Trophoblast cell (in vitro differentiated cells and primary cell): Measurements from ENCODE around the gene VSTM2B.

Experiments
- DNase-seq, 2 donors: peaks; one replicate each; pipeline ENCODE4 v3.0.0-alpha.2; 2016
- H2AFZ ChIP-seq: 2 replicates; pipeline ENCODE4 v1.6.1; 2013; ENCODE audit warnings: low read length, moderate library complexity, mild to moderate bottlenecking; ENCODE audit not compliant: insufficient read depth, poor library complexity
- H2AK5ac ChIP-seq: 2 replicates; pipeline ENCODE4 v1.6.1; 2013; ENCODE audit warnings: mild to moderate bottlenecking, low read length
- H2BK120ac ChIP-seq: 2 replicates; pipeline ENCODE4 v1.6.1; 2013; ENCODE audit warnings: low read length, mild to moderate bottlenecking, moderate library complexity; ENCODE audit not compliant: insufficient read depth, poor library complexity
- H2BK12ac ChIP-seq: 2 replicates; pipeline ENCODE4 v1.6.1; 2013; ENCODE audit warnings: mild to moderate bottlenecking, low read length, moderate library complexity
- H2BK5ac ChIP-seq: 2 replicates; pipeline ENCODE4 v1.6.1; 2013; ENCODE audit warnings: low read length, low read depth, moderate library complexity, mild to moderate bottlenecking; ENCODE audit not compliant: poor library complexity
- H3K14ac ChIP-seq: 2 replicates; pipeline ENCODE4 v1.6.1; 2013; ENCODE audit warnings: mild to moderate bottlenecking, low read length
- H3K18ac ChIP-seq: 2 replicates; pipeline ENCODE4 v1.6.1; 2013; ENCODE audit warnings: mild to moderate bottlenecking, low read length
- H3K23ac ChIP-seq: 2 replicates; pipeline ENCODE4 v1.6.1; 2013; ENCODE audit warnings: low read length
- H3K27ac ChIP-seq: 2 replicates; pipeline ENCODE4 v1.5.1; 2013; ENCODE audit warnings: low read depth, mild to moderate bottlenecking, inconsistent platforms, low read length, moderate library complexity
- H3K27me3 ChIP-seq: 2 replicates; pipeline ENCODE4 v1.6.1; 2013; ENCODE audit warnings: inconsistent platforms, mild to moderate bottlenecking, low read length, moderate library complexity; ENCODE audit not compliant: insufficient read depth
- H3K36me3 ChIP-seq, 2 experiments: 1 replicate in 1 of 2; 2 replicates in 1 of 2; pipeline ENCODE4 v1.6.1; 2013; ENCODE audit warnings: low read length in 2 of 2, mild to moderate bottlenecking in 2 of 2, moderate library complexity in 1 of 2; ENCODE audit not compliant: insufficient read depth in 2 of 2, control insufficient read depth in 1 of 2
- H3K4ac ChIP-seq: 2 replicates; pipeline ENCODE4 v1.6.1; 2013; ENCODE audit warnings: low read depth, mild to moderate bottlenecking, low read length, moderate library complexity
- H3K4me1 ChIP-seq, 2 experiments: 1 replicate in 1 of 2; 2 replicates in 1 of 2; pipeline ENCODE4 v1.6.1; 2013; ENCODE audit warnings: low read length in 2 of 2, mild to moderate bottlenecking in 2 of 2, moderate library complexity in 1 of 2; ENCODE audit not compliant: insufficient read depth in 2 of 2, control insufficient read depth in 1 of 2
- H3K4me2 ChIP-seq: 2 replicates; pipeline ENCODE4 v1.6.1; 2013; ENCODE audit warnings: inconsistent platforms, mild to moderate bottlenecking, low read length, moderate library complexity
- H3K4me3 ChIP-seq: 2 replicates; pipeline ENCODE4 v1.5.1; 2013; ENCODE audit warnings: mild to moderate bottlenecking, low read depth, low read length, inconsistent platforms
- H3K79me1 ChIP-seq: one replicate; pipeline ENCODE4 v1.6.1; 2013; ENCODE audit warnings: low read length
- H3K79me2 ChIP-seq: 2 replicates; pipeline ENCODE4 v1.6.1; 2013; ENCODE audit warnings: low read length, mild to moderate bottlenecking; ENCODE audit not compliant: control insufficient read depth, insufficient read depth, poor library complexity
- H3K9ac ChIP-seq: 2 replicates; pipeline ENCODE4 v1.6.1; 2013; ENCODE audit warnings: mild to moderate bottlenecking, low read length
- H3K9me3 ChIP-seq: 2 replicates; pipeline ENCODE4 v1.6.1; 2013; ENCODE audit warnings: low read depth, mild to moderate bottlenecking, control low read depth, inconsistent platforms, low read length; ENCODE audit not compliant: insufficient read depth
- H4K12ac ChIP-seq: 2 replicates; pipeline ENCODE4 v1.6.1; 2013; ENCODE audit warnings: low read depth, mild to moderate bottlenecking, low read length, moderate library complexity
- H4K8ac ChIP-seq: 2 replicates; pipeline ENCODE4 v1.6.1; 2013; ENCODE audit warnings: low read depth, mild to moderate bottlenecking, low read length, moderate library complexity
- H4K91ac ChIP-seq: one replicate; pipeline ENCODE4 v1.6.1; 2013; ENCODE audit warnings: low read depth, mild to moderate bottlenecking, low read length, moderate library complexity
- WGBS: extraction: QIAGEN DNeasy Blood & Tissue Kit; methylation state at CpG from one replicate; pipeline ENCODE4 v1.1.7; 2013; ENCODE audit warnings: missing lambda C conversion rate; ENCODE audit not compliant: insufficient read length, insufficient coverage; ENCODE audit errors: extremely low coverage; 5-methylcytosine and 5-hydroxymethylcytosine counted together

VSTM2B gene

DNA sequence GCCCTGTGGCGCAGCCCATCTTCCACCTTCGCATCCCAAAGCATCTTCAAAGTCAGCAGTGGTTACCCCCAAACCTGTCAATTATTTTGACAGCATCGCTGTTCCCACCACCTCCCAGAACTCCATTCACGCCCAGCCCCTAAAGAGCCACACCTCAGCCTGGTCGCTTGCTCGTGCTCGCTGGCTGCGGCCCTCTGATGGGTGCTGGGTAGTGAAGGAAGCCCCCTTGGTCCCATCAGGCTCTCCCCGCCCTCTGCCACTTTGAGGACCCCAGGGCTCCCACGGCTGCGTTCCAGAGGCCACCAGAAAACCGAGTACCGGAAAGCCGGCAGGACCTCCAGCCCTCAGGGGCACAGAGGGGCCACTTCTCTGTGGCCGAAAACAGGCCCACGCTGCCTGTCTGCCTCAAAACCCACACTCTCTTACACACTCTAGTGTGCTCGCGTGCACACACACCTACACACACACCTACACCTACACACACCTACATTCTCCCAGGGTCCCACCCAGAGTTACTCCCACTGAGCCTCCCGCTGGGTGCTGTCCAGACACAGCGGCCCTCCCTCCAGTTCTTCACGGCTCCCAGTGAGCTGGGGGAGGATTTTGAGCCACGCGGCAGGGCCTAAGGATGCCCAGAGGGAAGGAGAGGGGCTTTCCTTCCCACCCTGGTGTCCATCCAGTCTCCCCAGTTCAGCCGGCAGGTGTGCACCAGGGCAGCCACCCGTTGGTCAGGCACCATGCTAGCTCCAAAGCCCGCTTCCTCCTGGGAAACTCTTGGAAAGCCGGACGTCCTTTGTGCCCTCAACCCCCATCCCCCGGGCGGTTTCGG is 1.9 kb downstream of the VSTM2B start:
- Histone ChIP-seq H3K14ac (no peak overlapping the region), H2AFZ (no peak overlapping the region), H3K4me2 (no peak overlapping the region), H3K27ac (no peak overlapping the region), H3K18ac (no peak overlapping the region), H3K23ac (no peak overlapping the region), H4K91ac (no peak overlapping the region), H3K9me3 (peaks cover 14% of the 10 kb centered on the region), H3K79me1 (no peaks in the 10 kb centered on the region), H2BK120ac (no peak overlapping the region), H3K79me2 (no peaks in the 10 kb centered on the region), H2BK12ac (no peak overlapping the region), H3K9ac (no peak overlapping the region), H3K27me3 (peaks cover 78% of the 10 kb centered on the region), H3K36me3 (no peaks in the 10 kb centered on the region), H3K4ac (no peak overlapping the region), H4K12ac (no peak overlapping the region), H3K4me3 (no peak overlapping the region), H2AK5ac (no peak overlapping the region), H4K8ac (no peak overlapping the region), H2BK5ac (no peak overlapping the region), H3K4me1 (peaks cover 2 to 5% of the 10 kb centered on the region in 2 experiments)
- WGBS: no CpG with 5 or more reads among the region's 31 CpGs
- no peak for DNase-seq

DNA sequence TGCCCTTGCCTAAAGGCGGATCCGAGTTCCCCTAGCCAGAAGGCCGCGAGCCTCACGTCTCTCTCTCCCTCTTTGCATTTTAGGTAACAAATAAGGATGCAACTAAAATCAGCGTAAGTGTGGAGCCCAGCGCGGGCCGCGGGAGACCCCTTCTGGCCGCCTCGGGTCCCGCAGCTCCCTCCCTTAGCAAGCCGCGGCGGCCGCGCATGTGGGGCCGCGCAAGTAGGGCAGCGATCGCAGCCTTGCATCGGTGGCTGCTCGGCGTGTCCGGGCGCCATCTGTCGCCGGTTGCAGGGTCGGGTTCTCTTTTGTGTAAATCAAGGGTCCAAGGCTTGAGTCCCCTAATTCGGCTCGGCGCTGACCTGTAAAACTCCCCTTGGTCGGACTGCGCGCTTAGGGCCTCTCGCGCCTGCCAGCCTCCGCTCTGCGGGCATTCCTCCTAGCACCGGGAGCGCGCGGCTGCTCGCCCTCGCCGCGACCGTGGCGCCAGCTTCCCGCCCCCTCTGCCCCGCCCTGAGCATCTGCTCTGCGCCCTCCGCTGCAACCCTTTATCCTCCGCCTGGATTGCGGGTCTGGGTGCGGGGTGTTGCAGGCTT is 2.7 kb downstream of the VSTM2B start:
- H3K23ac ChIP-seq: no peak overlapping the region
- peak; percentile 28 to 60 for DNase-seq
- H3K4me3 ChIP-seq: peak overlapping the region; percentile 4
- peak overlapping the region; percentile 61 for H3K4me2 ChIP-seq
- peaks cover 77% of the 10 kb centered on the region for H3K27me3 ChIP-seq
- no peak overlapping the region for H4K91ac ChIP-seq
- H3K36me3 ChIP-seq: no peaks in the 10 kb centered on the region
- no peak overlapping the region for H3K27ac ChIP-seq
- H3K4me1 ChIP-seq: peaks cover 2 to 5% of the 10 kb centered on the region in 2 experiments
- no peak overlapping the region for H2AFZ ChIP-seq
- no peak overlapping the region for H2AK5ac ChIP-seq
- H3K9me3 ChIP-seq: peaks cover 14% of the 10 kb centered on the region
- no peak overlapping the region for H2BK5ac ChIP-seq
- no peak overlapping the region for H2BK120ac ChIP-seq
- H4K8ac ChIP-seq: no peak overlapping the region
- H3K18ac ChIP-seq: no peak overlapping the region
- WGBS: no CpG with 5 or more reads among the region's 57 CpGs
- H3K79me1 ChIP-seq: no peaks in the 10 kb centered on the region
- no peak overlapping the region for H3K9ac ChIP-seq
- H3K79me2 ChIP-seq: no peaks in the 10 kb centered on the region
- H3K14ac ChIP-seq: no peak overlapping the region
- no peak overlapping the region for H2BK12ac ChIP-seq
- H3K4ac ChIP-seq: no peak overlapping the region
- H4K12ac ChIP-seq: no peak overlapping the region

DNA sequence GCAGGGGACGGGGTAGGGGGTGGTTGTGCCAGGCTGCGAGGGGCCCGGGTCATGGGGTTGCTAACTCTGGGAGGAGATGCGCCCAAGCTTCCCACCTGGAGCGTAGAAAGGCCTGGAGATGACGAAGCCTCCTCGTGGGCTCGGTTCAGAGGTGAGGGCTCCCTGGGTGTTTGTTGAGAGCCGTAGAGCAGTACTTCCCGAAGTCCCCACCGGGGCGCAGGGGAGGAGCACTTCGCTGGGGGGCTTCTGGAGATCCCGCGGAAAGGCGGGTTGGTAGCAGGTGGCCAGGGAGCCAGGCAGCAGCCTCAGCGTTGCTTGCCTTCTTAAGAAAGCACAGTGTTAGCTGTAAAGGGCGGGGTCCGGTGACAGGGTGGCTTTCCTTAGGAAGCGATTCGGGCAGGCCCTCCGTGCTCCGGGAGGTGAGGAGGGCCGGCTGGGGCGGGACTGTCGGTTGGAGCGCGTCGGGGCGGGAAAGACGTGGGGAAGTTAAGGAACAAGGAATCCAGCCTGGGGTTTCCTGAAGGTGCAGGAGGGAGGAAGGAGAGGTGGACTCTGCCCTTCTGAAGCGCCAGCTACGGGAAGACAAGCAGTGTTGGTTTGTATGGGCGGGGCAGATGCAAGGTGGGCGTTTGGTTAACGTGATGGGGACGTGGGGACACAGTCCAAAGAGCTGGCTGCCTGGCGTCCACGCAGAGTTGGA is 3.3 kb downstream of the VSTM2B start:
- H3K4me1 ChIP-seq: peaks cover 2 to 5% of the 10 kb centered on the region in 2 experiments
- H4K12ac ChIP-seq: no peak overlapping the region
- no peak overlapping the region for H2AK5ac ChIP-seq
- no peak overlapping the region for H2BK12ac ChIP-seq
- H3K4ac ChIP-seq: no peak overlapping the region
- H2BK5ac ChIP-seq: no peak overlapping the region
- no peak overlapping the region for H2AFZ ChIP-seq
- no peaks in the 10 kb centered on the region for H3K79me2 ChIP-seq
- H3K14ac ChIP-seq: no peak overlapping the region
- no peak overlapping the region for H4K8ac ChIP-seq
- H4K91ac ChIP-seq: no peak overlapping the region
- H3K9me3 ChIP-seq: peaks cover 11% of the 10 kb centered on the region
- DNase-seq: no peak
- no peak overlapping the region for H2BK120ac ChIP-seq
- H3K4me3 ChIP-seq: peak overlapping the region; percentile 4
- whole genome bisulfite sequencing: no CpG with 5 or more reads among the region's 39 CpGs
- no peaks in the 10 kb centered on the region for H3K36me3 ChIP-seq
- H3K27ac ChIP-seq: no peak overlapping the region
- peak overlapping the region; percentile 61 for H3K4me2 ChIP-seq
- no peak overlapping the region for H3K9ac ChIP-seq
- H3K23ac ChIP-seq: peak overlapping the region; percentile 17
- no peaks in the 10 kb centered on the region for H3K79me1 ChIP-seq
- no peak overlapping the region for H3K18ac ChIP-seq
- peaks cover 71% of the 10 kb centered on the region for H3K27me3 ChIP-seq

DNA sequence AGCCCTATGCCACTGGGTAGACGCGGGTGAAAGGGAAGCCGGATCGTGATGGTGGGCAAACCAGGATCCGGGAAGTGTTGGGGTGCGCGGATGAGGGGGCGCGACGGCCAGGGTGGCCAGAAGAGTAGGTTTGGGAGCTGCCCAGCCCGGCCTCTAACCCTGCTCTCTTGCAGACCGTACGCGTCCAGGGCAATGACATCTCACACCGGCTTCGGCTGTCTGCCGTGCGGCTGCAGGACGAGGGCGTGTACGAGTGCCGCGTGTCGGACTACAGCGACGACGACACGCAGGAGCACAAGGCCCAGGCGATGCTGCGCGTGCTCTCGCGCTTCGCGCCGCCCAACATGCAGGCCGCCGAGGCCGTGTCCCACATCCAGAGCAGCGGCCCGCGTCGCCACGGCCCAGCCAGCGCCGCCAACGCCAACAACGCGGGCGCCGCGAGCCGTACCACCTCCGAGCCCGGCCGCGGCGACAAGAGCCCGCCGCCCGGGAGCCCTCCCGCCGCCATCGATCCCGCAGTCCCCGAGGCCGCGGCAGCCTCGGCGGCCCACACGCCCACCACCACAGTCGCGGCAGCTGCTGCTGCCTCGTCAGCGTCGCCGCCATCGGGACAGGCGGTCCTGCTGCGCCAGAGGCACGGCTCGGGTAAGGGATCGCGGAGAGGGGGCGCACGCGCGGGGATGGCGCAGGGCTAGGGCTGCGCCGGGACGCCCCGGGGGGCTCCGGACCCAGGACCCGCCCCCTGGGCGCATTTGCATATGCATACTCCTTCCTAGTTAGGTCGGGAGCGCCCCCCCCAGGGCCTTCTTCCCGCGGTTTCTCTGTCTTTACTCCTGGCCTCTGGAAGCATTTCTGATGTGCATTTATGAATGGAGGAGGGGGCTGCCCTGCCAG is 4.1 kb downstream of the VSTM2B start:
- H4K91ac ChIP-seq: no peak overlapping the region
- H3K18ac ChIP-seq: no peak overlapping the region
- H2BK12ac ChIP-seq: no peak overlapping the region
- peak overlapping the region; percentile 6 for H2AFZ ChIP-seq
- DNase-seq: no peak
- H4K12ac ChIP-seq: no peak overlapping the region
- H3K4me1 ChIP-seq: peaks cover 2 to 5% of the 10 kb centered on the region in 2 experiments
- H3K79me2 ChIP-seq: no peaks in the 10 kb centered on the region
- H3K4me3 ChIP-seq: peak overlapping the region; percentile 51
- H3K36me3 ChIP-seq: no peaks in the 10 kb centered on the region
- no peak overlapping the region for H2AK5ac ChIP-seq
- WGBS: no CpG with 5 or more reads among the region's 100 CpGs
- H4K8ac ChIP-seq: no peak overlapping the region
- H3K79me1 ChIP-seq: no peaks in the 10 kb centered on the region
- H2BK5ac ChIP-seq: no peak overlapping the region
- peaks cover 11% of the 10 kb centered on the region for H3K9me3 ChIP-seq
- peak overlapping the region; percentile 4 for H3K4me2 ChIP-seq
- H3K9ac ChIP-seq: no peak overlapping the region
- H3K27ac ChIP-seq: no peak overlapping the region
- H2BK120ac ChIP-seq: no peak overlapping the region
- H3K23ac ChIP-seq: peak overlapping the region; percentile 37
- no peak overlapping the region for H3K14ac ChIP-seq
- no peak overlapping the region for H3K4ac ChIP-seq
- peaks cover 63% of the 10 kb centered on the region for H3K27me3 ChIP-seq
